Measurements from ENCODE around the gene NCBP3.

The NCBP3 gene

GRCh38 chr17:3845621-3846436 lies at the start of gene NCBP3 (continued):
- TF ChIP-seq GLIS2 (tag by site-specific recombination; IDR thresholded peaks at IDR 0.05) (peak; percentile 99), ZBTB7A (tag by site-specific recombination; IDR thresholded peaks at IDR 0.05; ENCODE audit: low read depth) (no peak; the same call in 1 of the 2 replicates), ZNF354C (tag by site-specific recombination; IDR thresholded peaks at IDR 0.05; ENCODE audit: borderline replicate concordance, low read depth) (no peak), ZNF621 (tag by site-specific recombination; IDR thresholded peaks at IDR 0.05) (no peak), ZNF10 (tag by site-specific recombination; IDR thresholded peaks at IDR 0.05) (peak; percentile 32; the same call in 1 of the 2 replicates), ZEB2 (tag by site-specific recombination; IDR thresholded peaks at IDR 0.05) (peak; percentile 82), ZNF677 (tag by site-specific recombination; IDR thresholded peaks at IDR 0.05) (0 out of 2 replicates have a peak, but pooled peaks have one; percentile 42), RBAK (tag by site-specific recombination; IDR thresholded peaks at IDR 0.05) (no peak), FEZF1 (tag by site-specific recombination; IDR thresholded peaks at IDR 0.05) (no peak), ZNF692 (tag by site-specific recombination; IDR thresholded peaks at IDR 0.05) (peak; percentile 72), HOXC10 (CRISPR knock-in tag; IDR thresholded peaks at IDR 0.05) (no peak), OVOL3 (tag by site-specific recombination; IDR thresholded peaks at IDR 0.05) (no peak), ZIC2 (tag by site-specific recombination; IDR thresholded peaks at IDR 0.05) (peak; percentile 66), ZNF660 (tag by site-specific recombination; IDR thresholded peaks at IDR 0.05) (peak; percentile 98; the same call in 1 of the 2 replicates), KLF16 (tag by site-specific recombination; IDR thresholded peaks at IDR 0.05) (peak; percentile 56), ZNF658 (tag by site-specific recombination; IDR thresholded peaks at IDR 0.05) (no peak), ZNF449 (tag by site-specific recombination; IDR thresholded peaks at IDR 0.05) (no peak; the same call in 1 of the 2 replicates), ZNF843 (tag by site-specific recombination; IDR thresholded peaks at IDR 0.05) (0 out of 2 replicates have a peak, but pooled peaks have one; percentile 54), ZNF514 (tag by site-specific recombination; IDR thresholded peaks at IDR 0.05) (no peak), ZNF549 (tag by site-specific recombination; IDR thresholded peaks at IDR 0.05) (no peak), ZNF629 (tag by site-specific recombination; IDR thresholded peaks at IDR 0.05) (peak; percentile 74; the same call in 1 of the 2 replicates), ZNF19 (tag by site-specific recombination; IDR thresholded peaks at IDR 0.05; ENCODE audit: low read depth) (no peak), GLI2 (tag by site-specific recombination; IDR thresholded peaks at IDR 0.05; ENCODE audit: borderline replicate concordance, low read depth) (no peak), ZXDB (tag by site-specific recombination; IDR thresholded peaks at IDR 0.05) (no peak; the same call in 1 of the 2 replicates), ZNF132 (tag by site-specific recombination; IDR thresholded peaks at IDR 0.05; ENCODE audit: borderline replicate concordance) (no peak), ZNF157 (tag by site-specific recombination; IDR thresholded peaks at IDR 0.05) (no peak), ZBTB8A (tag by site-specific recombination; IDR thresholded peaks at IDR 0.05) (peak; percentile 50), ZSCAN18 (tag by site-specific recombination; IDR thresholded peaks at IDR 0.05) (peak; percentile 95; the same call in 1 of the 2 replicates)
- TF ChIP-seq, protein P1, sequence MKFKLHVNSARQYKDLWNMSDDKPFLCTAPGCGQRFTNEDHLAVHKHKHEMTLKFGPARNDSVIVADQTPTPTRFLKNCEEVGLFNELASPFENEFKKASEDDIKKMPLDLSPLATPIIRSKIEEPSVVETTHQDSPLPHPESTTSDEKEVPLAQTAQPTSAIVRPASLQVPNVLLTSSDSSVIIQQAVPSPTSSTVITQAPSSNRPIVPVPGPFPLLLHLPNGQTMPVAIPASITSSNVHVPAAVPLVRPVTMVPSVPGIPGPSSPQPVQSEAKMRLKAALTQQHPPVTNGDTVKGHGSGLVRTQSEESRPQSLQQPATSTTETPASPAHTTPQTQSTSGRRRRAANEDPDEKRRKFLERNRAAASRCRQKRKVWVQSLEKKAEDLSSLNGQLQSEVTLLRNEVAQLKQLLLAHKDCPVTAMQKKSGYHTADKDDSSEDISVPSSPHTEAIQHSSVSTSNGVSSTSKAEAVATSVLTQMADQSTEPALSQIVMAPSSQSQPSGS (tag by site-specific recombination; IDR thresholded peaks at IDR 0.05; ENCODE audit: low read depth) = no peak
- TF ChIP-seq, protein P2, sequence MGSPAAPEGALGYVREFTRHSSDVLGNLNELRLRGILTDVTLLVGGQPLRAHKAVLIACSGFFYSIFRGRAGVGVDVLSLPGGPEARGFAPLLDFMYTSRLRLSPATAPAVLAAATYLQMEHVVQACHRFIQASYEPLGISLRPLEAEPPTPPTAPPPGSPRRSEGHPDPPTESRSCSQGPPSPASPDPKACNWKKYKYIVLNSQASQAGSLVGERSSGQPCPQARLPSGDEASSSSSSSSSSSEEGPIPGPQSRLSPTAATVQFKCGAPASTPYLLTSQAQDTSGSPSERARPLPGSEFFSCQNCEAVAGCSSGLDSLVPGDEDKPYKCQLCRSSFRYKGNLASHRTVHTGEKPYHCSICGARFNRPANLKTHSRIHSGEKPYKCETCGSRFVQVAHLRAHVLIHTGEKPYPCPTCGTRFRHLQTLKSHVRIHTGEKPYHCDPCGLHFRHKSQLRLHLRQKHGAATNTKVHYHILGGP (tag by site-specific recombination; IDR thresholded peaks at IDR 0.05) = no peak
- TF ChIP-seq, protein P3, sequence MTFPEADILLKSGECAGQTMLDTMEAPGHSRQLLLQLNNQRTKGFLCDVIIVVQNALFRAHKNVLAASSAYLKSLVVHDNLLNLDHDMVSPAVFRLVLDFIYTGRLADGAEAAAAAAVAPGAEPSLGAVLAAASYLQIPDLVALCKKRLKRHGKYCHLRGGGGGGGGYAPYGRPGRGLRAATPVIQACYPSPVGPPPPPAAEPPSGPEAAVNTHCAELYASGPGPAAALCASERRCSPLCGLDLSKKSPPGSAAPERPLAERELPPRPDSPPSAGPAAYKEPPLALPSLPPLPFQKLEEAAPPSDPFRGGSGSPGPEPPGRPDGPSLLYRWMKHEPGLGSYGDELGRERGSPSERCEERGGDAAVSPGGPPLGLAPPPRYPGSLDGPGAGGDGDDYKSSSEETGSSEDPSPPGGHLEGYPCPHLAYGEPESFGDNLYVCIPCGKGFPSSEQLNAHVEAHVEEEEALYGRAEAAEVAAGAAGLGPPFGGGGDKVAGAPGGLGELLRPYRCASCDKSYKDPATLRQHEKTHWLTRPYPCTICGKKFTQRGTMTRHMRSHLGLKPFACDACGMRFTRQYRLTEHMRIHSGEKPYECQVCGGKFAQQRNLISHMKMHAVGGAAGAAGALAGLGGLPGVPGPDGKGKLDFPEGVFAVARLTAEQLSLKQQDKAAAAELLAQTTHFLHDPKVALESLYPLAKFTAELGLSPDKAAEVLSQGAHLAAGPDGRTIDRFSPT (tag by site-specific recombination; IDR thresholded peaks at IDR 0.05) = no peak

Data from HEK293 (cell line).